HG03097 (cell line): ENCODE measurements around the gene CDH24.
"Not testable (repeated sequence)": the region's sequence is repeated elsewhere in the genome, so short reads cannot be mapped to it uniquely, and the experiment has no call there.

Experiments used
- ATAC-seq: cut with Tn5 transposase; IDR thresholded peaks from one replicate; pipeline ENCODE4 v1.9.1; 2021; ENCODE audit not compliant: unreplicated experiment, low FRiP score

CDH24 gene

DNA sequence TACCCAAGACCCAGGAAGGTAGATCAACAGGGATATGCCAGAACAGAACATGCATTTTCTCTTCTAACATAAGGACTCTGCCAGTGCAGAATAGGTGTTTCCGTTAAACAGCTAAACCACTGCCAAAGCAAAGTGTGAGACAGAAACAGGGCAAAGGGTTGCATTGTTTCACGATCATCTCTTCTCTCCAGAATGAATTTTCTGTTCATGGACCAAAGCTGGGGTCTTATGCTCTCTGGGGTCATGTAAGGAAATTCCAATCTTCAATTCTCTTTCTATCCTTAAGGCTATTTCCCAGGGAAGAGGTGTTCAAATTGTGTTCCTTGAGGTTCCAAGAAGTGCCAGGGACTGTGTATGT lies 33.5 kb downstream of the CDH24 start:
- ATAC-seq: no peak

DNA sequence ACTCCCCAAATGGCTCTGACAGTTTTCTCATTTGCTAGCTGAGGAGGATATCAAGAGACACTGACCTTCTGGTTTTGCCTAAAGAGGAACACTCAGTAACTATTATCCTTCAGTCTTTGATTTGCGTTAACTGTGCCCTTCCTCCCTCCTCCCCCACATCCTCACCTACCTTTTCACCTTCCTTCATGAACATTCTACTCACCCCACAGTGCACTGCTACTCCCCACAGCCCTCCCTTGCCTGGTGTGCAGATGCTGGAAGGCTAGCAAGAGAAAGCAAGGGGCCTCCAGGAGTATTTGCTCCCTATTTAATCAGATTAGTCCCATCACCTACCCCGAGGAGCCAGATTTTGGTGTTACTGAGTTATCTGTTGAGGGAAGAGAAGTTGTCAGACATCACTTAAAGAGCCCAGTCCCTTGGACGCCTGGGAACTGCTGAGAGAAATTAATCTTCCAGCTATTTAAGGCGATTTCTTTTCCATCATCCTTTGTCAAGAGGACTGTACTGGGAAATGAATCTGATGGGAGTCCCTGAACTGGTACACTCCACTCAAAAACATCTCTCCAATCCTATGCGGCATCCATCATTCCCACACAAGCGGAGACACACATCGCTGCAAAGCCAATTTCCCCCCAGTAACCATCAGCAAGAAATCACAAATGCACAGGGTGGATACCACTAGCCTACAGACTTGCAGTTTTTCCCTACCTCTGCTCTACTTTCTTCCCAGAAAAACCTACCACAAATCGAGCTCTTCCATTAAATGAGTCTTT lies 34.1 kb downstream of the CDH24 start:
- ATAC-seq: no peak

- ATAC-seq: no peak
These were observed 35.4 kb downstream of the CDH24 start for GRCh38 chr14:23021889-23022442.

- no peak for ATAC-seq
These were observed 35.9 kb downstream of the CDH24 start for GRCh38 chr14:23021434-23021833.

DNA sequence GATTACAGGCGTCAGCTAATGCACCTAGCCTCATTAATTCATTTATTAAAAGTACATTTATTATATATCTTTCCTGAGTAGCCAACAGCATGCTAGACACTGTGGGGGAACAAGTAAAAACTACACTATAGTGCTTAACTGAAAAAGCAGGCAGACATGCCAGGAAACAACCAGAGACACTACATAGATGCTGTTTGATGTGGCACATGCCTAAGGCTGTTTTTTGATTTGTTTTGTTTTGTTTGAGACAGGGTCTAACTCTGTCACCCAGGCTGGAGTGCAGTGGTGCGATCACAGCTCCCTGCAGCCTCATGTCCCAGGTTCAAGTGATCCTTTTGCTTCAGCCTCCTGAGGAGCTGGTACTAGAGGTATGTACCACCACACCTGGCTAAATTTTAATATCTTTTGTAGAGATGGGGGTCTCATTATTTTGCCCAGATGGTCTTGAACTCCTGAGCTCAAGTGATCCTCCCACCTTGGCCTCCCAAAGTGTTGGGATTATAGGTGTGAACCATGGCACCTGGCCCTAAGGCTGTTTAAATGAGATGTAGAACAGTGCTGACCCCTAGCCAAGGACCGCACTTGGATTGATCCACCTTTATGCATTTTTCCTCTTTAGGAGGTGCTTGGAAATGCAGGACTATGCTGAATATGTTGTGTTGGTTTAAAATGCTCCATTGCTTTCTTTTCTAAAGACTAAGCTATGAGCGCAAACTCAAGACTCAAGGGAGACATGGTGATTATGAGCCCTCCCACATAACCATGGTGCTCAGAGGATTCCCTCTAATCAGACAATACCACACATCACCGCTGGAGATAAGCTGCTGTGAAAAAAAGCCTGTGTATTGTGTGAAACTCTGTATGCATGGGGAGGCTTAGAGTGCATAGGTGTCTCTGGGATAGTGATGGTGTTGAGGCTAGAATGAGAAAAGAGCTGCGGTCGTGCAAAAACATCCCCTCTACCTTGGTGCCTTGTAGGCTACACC lies 36.9 kb downstream of the CDH24 start:
- ATAC-seq: no peak

DNA sequence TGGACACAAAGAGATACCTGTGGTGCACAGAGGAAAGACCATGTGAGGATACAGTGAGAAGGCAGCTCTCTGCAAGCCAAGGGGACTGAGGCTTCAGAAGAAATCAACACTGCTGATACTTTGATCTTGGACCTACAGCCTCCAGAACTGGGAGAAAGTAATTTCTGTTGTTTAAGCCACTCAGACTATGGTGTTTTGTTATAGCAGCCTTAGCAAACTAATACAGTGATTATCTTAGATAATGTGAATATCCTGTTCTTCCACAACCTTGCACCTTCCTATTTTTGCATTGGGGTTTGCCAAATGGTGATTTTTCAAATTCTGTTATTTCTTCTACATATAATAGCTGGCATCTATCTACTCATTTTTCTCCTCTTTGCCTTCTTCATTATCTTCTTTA lies 39.2 kb downstream of the CDH24 start:
- no peak for ATAC-seq

GRCh38 chr14:23017091-23017490 lies 40.2 kb downstream of the CDH24 start:
- no peak for ATAC-seq

DNA sequence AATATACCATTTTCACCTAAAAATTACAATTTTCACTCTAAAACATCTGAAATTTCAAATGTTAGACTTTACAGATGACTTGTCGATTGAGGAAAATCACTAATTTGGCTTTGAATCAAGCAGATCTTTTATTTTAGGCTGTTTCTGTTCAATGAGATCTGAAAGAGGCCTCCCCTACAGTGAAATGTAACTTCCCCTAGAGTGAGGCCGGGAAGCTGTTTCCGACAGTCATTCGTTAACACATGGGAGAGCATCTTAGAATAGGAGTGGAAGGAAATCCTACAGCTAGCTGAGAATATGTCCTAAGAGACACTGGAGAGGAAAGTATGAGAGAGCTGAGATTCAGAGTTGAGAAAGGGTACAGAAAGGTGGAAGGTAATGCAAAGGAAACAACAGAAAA lies 41.7 kb downstream of the CDH24 start:
- no peak for ATAC-seq

DNA sequence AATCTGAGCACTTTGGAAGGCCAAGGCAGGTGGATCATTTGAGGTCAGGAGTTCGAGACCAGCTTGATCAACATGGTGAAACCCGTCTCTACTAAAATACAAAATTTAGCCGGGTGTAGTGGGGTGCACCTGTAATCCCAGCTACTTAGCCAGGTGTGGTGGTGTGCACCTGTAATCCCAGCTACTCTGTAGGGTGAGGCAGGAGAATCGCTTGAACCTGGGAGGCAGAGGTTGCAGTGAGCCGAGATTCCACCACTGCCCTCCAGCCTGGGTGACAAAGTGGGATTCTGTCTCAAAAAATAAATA lies 43.6 kb downstream of the CDH24 start:
- ATAC-seq: not testable (repeated sequence)

DNA sequence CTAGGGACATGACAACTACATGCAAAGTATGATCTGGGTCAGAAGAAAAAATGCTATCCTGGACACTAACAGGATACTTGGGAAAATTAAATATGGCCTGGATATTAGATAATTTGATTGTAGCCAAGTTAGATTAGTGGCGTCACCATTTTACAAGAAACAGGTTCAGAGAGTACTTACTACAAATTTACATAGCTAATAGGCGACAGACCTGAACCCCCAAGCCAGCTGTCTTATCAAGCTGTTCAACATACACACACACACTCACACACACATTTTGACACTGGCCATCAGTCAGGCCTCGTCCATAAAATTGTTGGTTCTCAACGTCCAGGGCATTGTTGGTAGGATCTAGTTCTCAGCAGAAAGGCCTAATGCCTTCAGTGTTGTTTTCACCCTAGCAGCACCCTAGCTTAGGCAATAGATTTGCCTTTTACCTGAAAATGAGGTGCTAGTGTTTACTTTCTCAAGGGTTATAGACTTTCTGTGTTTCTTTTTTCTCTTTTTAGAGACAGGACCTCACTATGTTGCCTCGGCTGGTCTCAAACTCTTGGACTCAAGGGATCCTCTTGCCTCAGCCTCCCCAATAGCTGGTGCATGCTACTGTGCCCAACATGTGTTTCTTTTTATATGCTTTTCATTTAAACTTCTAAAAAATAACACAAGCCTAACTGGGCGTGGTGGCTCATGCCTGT lies 44.1 kb downstream of the CDH24 start:
- no peak for ATAC-seq

DNA sequence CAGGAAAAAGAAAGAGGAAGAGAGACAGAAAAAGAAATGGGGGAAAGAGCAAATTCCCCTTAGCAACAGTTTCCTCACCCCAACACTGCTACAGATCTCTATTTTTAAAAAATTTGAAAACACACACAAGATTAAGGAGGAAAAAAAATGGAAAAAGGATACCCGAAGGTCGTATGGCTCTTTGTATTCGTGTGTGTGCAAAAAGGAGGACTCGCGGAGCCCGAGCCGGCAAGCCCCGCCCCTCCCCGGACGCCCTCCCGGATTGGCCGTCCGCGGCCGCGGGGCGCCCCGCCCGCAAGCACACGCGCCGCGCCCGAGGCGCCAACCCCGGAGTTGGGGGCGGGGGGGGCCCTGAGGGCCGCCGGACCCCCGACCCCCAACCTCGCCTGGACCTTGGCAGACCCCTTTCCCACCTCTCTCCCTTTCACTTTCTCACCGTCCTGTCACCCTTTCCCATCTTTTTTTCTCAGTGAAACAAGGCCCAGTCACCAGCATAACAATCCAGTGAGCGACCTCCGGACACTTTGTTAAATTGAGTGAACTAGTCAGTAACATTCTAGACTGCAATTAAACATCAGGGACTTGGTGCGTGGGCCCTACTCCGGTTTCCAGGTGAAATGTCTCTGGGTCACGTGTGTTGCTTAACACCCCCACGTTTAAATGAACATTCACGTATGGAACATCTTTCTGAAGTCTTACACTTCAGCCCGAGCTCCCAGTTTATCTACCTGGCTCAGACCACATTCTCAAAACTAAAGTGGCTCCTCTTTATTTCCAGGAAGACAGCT lies 47.2 kb downstream of the CDH24 start, which contains the start of gene C14orf93:
Gene C14orf93, minus strand, starts transcription at position 205 of the 788 bp plus-strand sequence. CDS start 11,120 bp downstream, outside the sequence.
- peak; percentile 32 for ATAC-seq

- ATAC-seq: no peak
These were observed 47.8 kb downstream of the CDH24 start for GRCh38 chr14:23009483-23009938.

DNA sequence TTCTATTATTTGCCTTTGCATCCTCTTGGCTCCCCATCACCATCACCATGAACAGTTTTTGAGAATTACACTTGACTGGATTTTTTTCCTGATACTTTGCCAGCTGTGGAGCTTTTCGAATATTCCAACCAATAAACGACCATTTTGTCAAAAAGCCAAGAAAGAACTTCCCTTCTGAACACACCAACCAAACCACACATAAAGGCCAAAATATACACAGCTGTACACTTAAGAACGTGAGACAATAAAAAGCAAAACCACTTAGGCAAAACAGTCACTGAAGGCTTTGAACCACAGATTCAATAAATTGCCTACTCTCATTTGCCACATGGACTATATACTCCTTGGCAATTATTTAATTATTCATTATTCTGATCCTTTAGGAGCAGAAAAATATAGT lies 48.5 kb downstream of the CDH24 start:
- ATAC-seq: no peak

DNA sequence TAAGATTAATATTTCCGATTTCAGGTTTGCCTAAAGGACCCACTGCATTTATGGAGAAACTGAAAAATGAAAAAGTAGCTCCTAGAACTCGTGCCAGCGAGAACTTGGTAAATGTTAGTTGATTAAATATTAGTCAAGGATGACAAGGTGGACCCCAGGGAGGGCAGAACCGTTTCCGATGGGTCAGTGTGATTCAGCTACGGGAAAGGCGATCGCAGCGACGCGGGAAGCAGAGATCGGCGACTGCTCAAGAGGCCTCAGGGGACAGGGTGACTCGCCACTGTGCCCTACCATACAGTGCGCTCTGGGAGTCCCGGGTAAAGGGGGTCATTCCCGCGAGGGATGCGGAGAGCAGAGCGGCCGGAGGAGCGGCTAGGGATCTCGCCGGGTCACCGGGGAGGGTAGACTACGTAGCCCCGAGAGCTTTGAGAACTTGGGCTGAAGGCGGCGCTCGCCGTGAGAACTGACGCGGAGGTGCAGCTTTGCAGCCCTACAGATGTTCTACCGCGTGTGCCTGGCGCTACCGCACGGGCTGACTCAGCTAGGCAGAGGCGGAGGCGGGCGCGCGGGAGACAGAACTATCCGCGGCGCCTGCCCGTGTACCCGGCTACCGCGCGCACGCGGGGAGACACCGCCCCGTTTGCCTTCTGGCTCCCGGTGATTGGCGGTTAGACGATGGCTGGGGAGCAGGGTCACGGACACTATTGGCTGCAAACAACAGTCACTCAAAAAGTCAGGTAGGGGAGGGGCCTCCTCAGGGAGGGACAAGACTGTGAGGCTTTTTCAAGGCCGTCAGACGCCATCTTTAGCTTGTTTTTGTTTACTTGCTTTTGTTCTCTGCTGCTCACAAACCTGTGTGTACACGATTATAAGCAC lies 50.5 kb downstream of the CDH24 start:
- ATAC-seq: peak; percentile 80

- ATAC-seq: no peak
These were observed 51.2 kb downstream of the CDH24 start for GRCh38 chr14:23006188-23006534.

GRCh38 chr14:23005451-23006187 lies 51.7 kb downstream of the CDH24 start:
- ATAC-seq: no peak

DNA sequence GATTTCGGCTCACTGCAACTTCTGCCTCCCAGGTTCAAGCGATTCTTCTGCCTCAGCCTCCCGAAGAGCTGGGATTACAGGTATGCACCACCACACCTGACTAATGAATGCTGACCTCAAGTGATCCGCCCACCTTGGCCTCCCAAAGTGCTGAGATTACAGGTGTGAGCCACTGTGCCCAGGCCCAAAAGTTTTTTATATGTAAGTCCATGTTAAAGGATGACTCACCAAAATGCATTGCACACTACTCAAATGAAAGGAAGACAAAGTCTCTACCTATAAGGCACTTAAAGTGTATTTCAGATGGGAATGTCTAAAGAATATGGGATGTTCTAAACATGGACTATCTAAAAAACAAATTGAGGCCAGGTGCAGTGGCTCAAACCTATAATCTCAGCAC lies 53.0 kb downstream of the CDH24 start:
- not testable (repeated sequence) for ATAC-seq

DNA sequence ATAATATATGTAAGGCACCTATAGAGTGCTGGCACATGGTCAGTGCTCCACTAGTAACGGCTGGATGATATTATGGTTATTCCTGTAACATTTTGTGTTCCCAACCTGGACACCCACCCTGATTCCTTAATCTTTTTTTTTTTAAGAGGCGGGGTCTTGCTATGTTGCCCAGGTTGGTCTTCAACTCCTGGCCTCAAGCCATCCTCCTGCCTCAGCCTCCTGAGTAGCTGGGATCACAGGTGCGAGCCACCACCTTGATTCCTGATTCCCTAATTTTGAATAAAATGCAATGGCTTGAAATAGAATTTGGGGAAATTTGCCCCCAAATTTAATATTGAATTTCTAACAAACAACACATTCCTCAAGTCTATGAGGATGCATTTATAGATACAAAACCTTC lies 54.7 kb downstream of the CDH24 start:
- ATAC-seq: no peak
